Stimulated activated CD4-positive, alpha-beta T cell treated with anti-CD3 and anti-CD28 coated beads, Interleukin-12 subunit alpha, Interleukin-12 subunit beta, amount 100 ng/mL, for 4 hours (primary cell): ENCODE measurements around the gene MARK1.
"Not testable (repeated sequence)": the region's sequence is repeated elsewhere in the genome, so short reads cannot be mapped to it uniquely, and the experiment has no call there.

Experiments
- DNase-seq: peaks from one replicate; pipeline ENCODE4 v3.0.0-alpha.2; 2020

Gene MARK1

GRCh38 chr1:220631238-220631815 is 103.4 kb downstream of the MARK1 start:
- no peak for DNase-seq

GRCh38 chr1:220637759-220638158 is 109.8 kb downstream of the MARK1 start:
- no peak for DNase-seq

- no peak for DNase-seq
These were observed 114.3 kb downstream of the MARK1 start for GRCh38 chr1:220642285-220642684.

GRCh38 chr1:220652995-220653394 is 125.1 kb downstream of the MARK1 start:
- DNase-seq: no peak

- DNase-seq: no peak
These were observed 127.6 kb downstream of the MARK1 start for GRCh38 chr1:220655509-220655908.

GRCh38 chr1:220655961-220656740 is 128.2 kb downstream of the MARK1 start:
- no peak for DNase-seq

- no peak for DNase-seq
These were observed 138.4 kb downstream of the MARK1 start for GRCh38 chr1:220666349-220666748.

- DNase-seq: no peak
These were observed 141.1 kb downstream of the MARK1 start for GRCh38 chr1:220669005-220669404.

GRCh38 chr1:220670365-220670764 is 142.4 kb downstream of the MARK1 start:
- DNase-seq: no peak

GRCh38 chr1:220673921-220674320 is 146.0 kb downstream of the MARK1 start:
- DNase-seq: no peak

GRCh38 chr1:220677251-220677650 is 149.3 kb downstream of the MARK1 start:
- no peak for DNase-seq

GRCh38 chr1:220680085-220680687 is 152.2 kb downstream of the MARK1 start:
- no peak for DNase-seq

GRCh38 chr1:220681220-220681880 is 153.4 kb downstream of the MARK1 start:
- DNase-seq: no peak

- DNase-seq: no peak
These were observed 155.1 kb downstream of the MARK1 start for GRCh38 chr1:220682901-220683576.

GRCh38 chr1:220683716-220684115 is 155.8 kb downstream of the MARK1 start:
- not testable (repeated sequence) for DNase-seq

GRCh38 chr1:220684890-220685289 is 157.0 kb downstream of the MARK1 start:
- no peak for DNase-seq

GRCh38 chr1:220685879-220686278 is 157.9 kb downstream of the MARK1 start:
- no peak for DNase-seq

- no peak for DNase-seq
These were observed 159.9 kb downstream of the MARK1 start for GRCh38 chr1:220687809-220688208.

- DNase-seq: no peak
These were observed 161.7 kb downstream of the MARK1 start for GRCh38 chr1:220689666-220690065.

GRCh38 chr1:220690140-220691052 is 162.5 kb downstream of the MARK1 start, which contains the start of gene C1orf115:
TSS of gene C1orf115 (plus strand) at chr1:220690363. CDS start at chr1:220690403, 40 bp downstream.
- DNase-seq: peak; percentile 73

GRCh38 chr1:220691053-220691684 is 163.2 kb downstream of the MARK1 start:
- no peak for DNase-seq
